ENCODE data around the gene VSTM1. TPM values are rescaled to one million over a fixed set of nuclear protein-coding genes. Genes with fewer than 3 reads are reported as not detected.

The VSTM1 gene
- total and polyA plus RNA-seq, 7 donors, result not detected

- TF ChIP-seq POLR2AphosphoS5 (IDR thresholded peaks at IDR 0.05) (no peak), EP300 (IDR thresholded peaks at IDR 0.05) (no peak)
- TF ChIP-seq, protein P1, sequence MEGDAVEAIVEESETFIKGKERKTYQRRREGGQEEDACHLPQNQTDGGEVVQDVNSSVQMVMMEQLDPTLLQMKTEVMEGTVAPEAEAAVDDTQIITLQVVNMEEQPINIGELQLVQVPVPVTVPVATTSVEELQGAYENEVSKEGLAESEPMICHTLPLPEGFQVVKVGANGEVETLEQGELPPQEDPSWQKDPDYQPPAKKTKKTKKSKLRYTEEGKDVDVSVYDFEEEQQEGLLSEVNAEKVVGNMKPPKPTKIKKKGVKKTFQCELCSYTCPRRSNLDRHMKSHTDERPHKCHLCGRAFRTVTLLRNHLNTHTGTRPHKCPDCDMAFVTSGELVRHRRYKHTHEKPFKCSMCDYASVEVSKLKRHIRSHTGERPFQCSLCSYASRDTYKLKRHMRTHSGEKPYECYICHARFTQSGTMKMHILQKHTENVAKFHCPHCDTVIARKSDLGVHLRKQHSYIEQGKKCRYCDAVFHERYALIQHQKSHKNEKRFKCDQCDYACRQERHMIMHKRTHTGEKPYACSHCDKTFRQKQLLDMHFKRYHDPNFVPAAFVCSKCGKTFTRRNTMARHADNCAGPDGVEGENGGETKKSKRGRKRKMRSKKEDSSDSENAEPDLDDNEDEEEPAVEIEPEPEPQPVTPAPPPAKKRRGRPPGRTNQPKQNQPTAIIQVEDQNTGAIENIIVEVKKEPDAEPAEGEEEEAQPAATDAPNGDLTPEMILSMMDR (IDR thresholded peaks at IDR 0.05), result no peak
- intact Hi-C loops (cut with DNase I), result no loop called here
- no peak for DNase-seq
- H3K36me3 ChIP-seq, result no peaks in the 10 kb centered on the region
- H3K4me3 ChIP-seq, result no peak overlapping the region
- H3K27ac ChIP-seq, result no peak overlapping the region
- 89 to 94% methylated on average over 6 of the region's 6 CpGs for WGBS, 2 donors
- H3K9me3 ChIP-seq, result no peaks in the 10 kb centered on the region
- no peaks in the 10 kb centered on the region for H3K4me1 ChIP-seq
- H3K27me3 ChIP-seq, result peaks cover 0 to 71% (median 43%) of the 10 kb centered on the region in 3 donors
Observed at GRCh38 chr19:54010474-54010873, 53.2 kb downstream of the VSTM1 start.

DNA sequence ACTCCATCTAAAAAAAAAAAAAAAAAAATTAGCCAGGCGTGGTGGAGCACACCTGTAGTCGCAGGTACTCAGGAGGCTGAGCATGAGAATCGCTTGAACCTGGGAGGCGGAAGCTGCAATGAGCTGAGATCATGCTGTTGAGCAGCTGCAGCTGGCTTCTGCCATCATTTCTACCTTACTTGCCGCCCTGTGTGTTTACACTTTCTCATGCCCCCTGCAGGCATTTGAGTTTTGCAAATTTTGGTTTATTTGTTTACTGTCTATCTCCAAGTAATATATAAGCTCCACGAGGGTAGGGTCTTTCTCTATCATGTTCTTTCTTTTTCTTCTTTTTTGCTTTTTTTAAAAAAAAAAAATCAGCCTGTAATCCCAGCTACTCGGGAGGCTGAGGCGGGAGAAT lies 54.3 kb downstream of the VSTM1 start:
- Histone ChIP-seq H3K36me3 (no peaks in the 10 kb centered on the region), H3K27ac (no peak overlapping the region), H3K4me1 (no peaks in the 10 kb centered on the region), H3K4me3 (no peak overlapping the region), H3K27me3 (peaks cover 2 to 71% (median 40%) of the 10 kb centered on the region in 3 donors), H3K9me3 (no peaks in the 10 kb centered on the region)
- no peak for DNase-seq
- WGBS, 2 donors, result 72 to 83% methylated on average over 8 of the region's 8 CpGs
- TF ChIP-seq, protein P1 (IDR thresholded peaks at IDR 0.05), result no peak
- TF ChIP-seq POLR2A (IDR thresholded peaks at IDR 0.05) (no peak), EP300 (IDR thresholded peaks at IDR 0.05) (no peak), POLR2AphosphoS5 (IDR thresholded peaks at IDR 0.05) (no peak)
- intact Hi-C loops (cut with DNase I), result no loop called here

DNA sequence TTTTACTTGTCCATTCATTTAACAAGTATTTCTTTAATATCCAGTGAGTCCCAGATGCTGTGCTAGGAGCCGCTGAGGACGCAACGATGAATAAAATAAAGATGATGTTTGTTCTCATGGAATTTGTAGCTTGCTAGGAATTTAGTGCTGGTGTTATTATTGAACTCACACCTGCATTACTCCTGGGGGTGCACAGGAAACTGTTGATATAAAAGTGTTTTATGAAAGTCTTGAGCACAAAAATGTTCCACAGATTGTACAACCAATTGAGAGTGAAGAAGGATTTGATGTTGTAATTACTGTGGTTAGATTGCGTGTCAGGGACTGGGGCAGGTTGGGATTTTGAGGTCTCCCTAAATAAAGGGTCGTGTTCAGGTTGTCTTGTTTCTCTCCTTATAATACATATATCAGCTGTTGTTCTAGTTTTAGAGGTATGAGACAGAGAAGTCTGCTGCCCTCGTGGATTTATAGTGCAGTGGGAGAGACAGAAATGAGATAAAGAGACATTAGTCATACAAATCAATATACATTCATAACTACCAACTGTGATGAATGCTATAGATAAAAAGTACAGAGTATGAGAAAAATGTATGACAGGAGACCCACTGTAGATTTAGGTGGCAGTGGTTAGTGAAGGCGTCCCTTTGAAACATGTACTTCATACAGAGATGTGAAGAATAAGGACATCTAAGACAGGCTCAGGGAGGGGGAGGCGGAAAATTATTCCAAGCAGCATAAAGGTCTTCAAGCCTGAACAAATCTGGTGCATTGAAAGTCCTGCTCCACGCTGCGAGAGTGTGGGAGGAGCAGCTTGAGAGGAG lies 61.0 kb downstream of the VSTM1 start:
- H3K9me3 ChIP-seq, result no peaks in the 10 kb centered on the region
- TF ChIP-seq, protein P1 (IDR thresholded peaks at IDR 0.05), result no peak
- TF ChIP-seq POLR2A (IDR thresholded peaks at IDR 0.05) (no peak), EP300 (IDR thresholded peaks at IDR 0.05) (no peak), POLR2AphosphoS5 (IDR thresholded peaks at IDR 0.05) (no peak)
- no peak overlapping the region for H3K4me3 ChIP-seq
- no peak overlapping the region for H3K27ac ChIP-seq
- H3K4me1 ChIP-seq, result no peaks in the 10 kb centered on the region
- intact Hi-C loops (cut with DNase I), result no loop called here
- H3K36me3 ChIP-seq, result no peaks in the 10 kb centered on the region
- WGBS, 2 donors, result 74 to 81% methylated on average over 10 of the region's 10 CpGs
- DNase-seq, result no peak
- peaks cover 3 to 69% (median 34%) of the 10 kb centered on the region in 3 donors for H3K27me3 ChIP-seq

DNA sequence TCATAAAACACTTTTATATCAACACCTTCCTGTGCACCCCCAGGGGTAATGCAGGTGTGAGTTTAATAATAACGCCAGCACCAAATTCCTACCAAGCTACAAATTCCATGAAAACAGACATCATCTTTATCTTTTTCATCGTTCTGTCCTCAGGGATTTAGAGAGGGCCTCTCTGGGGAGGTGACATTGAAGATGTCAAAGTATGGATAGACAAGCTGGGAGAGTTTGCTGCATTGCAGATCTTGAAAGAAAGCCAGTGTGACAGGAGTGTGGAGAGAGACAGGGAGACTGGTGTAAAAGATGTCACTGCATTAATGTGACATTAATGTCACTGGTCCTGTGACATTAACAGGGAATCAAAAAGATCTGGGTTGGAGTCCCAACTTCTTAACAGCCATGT lies 62.2 kb downstream of the VSTM1 start:
- intact Hi-C loops (cut with DNase I), result no loop called here
- 77 to 83% methylated on average over 2 of the region's 2 CpGs for WGBS, 2 donors
- DNase-seq, result no peak
- TF ChIP-seq, protein P1 (IDR thresholded peaks at IDR 0.05), result no peak
- TF ChIP-seq POLR2A (IDR thresholded peaks at IDR 0.05) (no peak), EP300 (IDR thresholded peaks at IDR 0.05) (no peak), POLR2AphosphoS5 (IDR thresholded peaks at IDR 0.05) (no peak)
- Histone ChIP-seq H3K4me3 (no peak overlapping the region), H3K9me3 (no peaks in the 10 kb centered on the region), H3K27me3 (peaks cover 3 to 69% (median 27%) of the 10 kb centered on the region in 3 donors), H3K27ac (no peak overlapping the region), H3K4me1 (no peaks in the 10 kb centered on the region), H3K36me3 (no peaks in the 10 kb centered on the region)

Measured in sigmoid colon (tissue), 7 donors.